Esophagus muscularis mucosa (tissue), 4 donors: Measurements from ENCODE around the gene COQ4.

Experiments used
- CTCF ChIP-seq, 3 experiments: fragments of 200-600 bp in 2 of 3; fragments of 450-650 bp in 1 of 3; sonication (generic) in 2 of 3; IDR thresholded peaks; one replicate each; pipeline ENCODE4 v1.5.1; 2017 to 2019; ENCODE audit warnings: antibody characterized with exemption in 3 of 3, mild to moderate bottlenecking in 2 of 3, moderate library complexity in 1 of 3
- EP300 ChIP-seq: sonication (generic); formaldehyde crosslinking; IDR thresholded peaks from one replicate; pipeline ENCODE4 v1.6.1; 2017; ENCODE audit warnings: antibody characterized with exemption
- POLR2A ChIP-seq: fragments of 450-650 bp; IDR thresholded peaks from one replicate; pipeline ENCODE4 v1.6.1; 2017; ENCODE audit warnings: antibody characterized with exemption, moderate library complexity, mild to moderate bottlenecking, low read depth
- POLR2AphosphoS5 ChIP-seq, 2 donors: sonication (generic); formaldehyde crosslinking; IDR thresholded peaks; one replicate each; pipeline ENCODE4 v1.6.1; 2017; ENCODE audit warnings: antibody characterized with exemption in 2 of 2

GRCh38 chr9:128296340-128297220 is 26.1 kb upstream of the COQ4 start:
- no peak for TF ChIP-seq POLR2A
- no peak for TF ChIP-seq CTCF (IDR thresholded peaks at IDR 0.05)
- no peak for TF ChIP-seq POLR2AphosphoS5 (IDR thresholded peaks at IDR 0.05)
- TF ChIP-seq EP300: no peak
